Progenitor cell of endocrine pancreas (in vitro differentiated cells): ENCODE measurements around the gene MRPL55. TPM values are rescaled to one million over a fixed set of nuclear protein-coding genes. Genes with fewer than 3 reads are reported as not detected.
A peak's percentile ranks its signal among the peaks of the same experiment; 100 is the strongest.

ENCODE experiments used
- DNase-seq: peaks from one replicate; pipeline ENCODE4 v3.0.0; 2021; ENCODE audit warnings: low spot score; ENCODE audit not compliant: unreplicated experiment
- H3K27ac Mint-ChIP-seq: 2 replicates; pipeline ENCODE4 v1.8.0; 2021; ENCODE audit warnings: mild to moderate bottlenecking, moderate library complexity, mixed read lengths
- H3K27me3 Mint-ChIP-seq: 2 replicates; pipeline ENCODE4 v1.8.0; 2021; ENCODE audit warnings: mixed read lengths
- H3K36me3 Mint-ChIP-seq: 2 replicates; pipeline ENCODE4 v1.8.0; 2022; ENCODE audit warnings: mixed read lengths; ENCODE audit not compliant: insufficient read depth
- H3K4me1 Mint-ChIP-seq: 2 replicates; pipeline ENCODE4 v1.8.0; 2021; ENCODE audit warnings: low read depth, mixed read lengths
- H3K4me3 Mint-ChIP-seq: 2 replicates; pipeline ENCODE4 v1.8.0; 2021; ENCODE audit warnings: low read depth, mild to moderate bottlenecking, moderate library complexity, mixed read lengths
- H3K9me3 Mint-ChIP-seq: 2 replicates; pipeline ENCODE4 v1.8.0; 2021; ENCODE audit warnings: low read depth, mixed read lengths
- total RNA-seq: library from RNA; stranded (reverse); gene quantifications from 2 replicates; pipeline ENCODE4 v1.2.1, GENCODE V29; 2021
- TF ChIP-seq, protein P1 (sequence below): fragments of 200-600 bp; sonication (generic); IDR thresholded peaks from one replicate; pipeline ENCODE4 v1.5.0; 2021; ENCODE audit warnings: antibody characterized with exemption, mild to moderate bottlenecking; ENCODE audit not compliant: unreplicated experiment

The MRPL55 gene
- total RNA-seq, 1 donor from 2014 or later, result 50.3 TPM

DNA sequence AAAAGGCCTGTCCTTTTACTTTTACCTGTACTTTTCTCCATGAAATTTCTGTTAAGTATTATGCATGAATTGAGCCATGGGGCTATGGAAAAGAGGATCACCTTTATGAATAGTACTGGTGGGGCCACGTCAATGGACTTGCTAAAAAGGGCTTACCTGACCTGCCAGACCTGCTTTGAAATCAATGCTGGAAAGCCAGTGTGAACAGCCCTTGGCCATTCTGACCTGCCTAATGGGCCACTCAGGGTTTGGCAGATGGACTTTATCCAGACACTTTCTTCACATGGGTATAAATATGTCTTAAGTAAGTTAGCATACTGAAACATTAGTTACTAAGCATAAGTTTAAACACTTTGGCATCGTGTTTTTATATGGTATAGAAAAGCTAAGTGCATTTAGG, 22.7 kb upstream of the MRPL55 start:
- peaks cover 35% of the 10 kb centered on the region for H3K27me3 Mint-ChIP-seq
- H3K36me3 Mint-ChIP-seq, result no peaks in the 10 kb centered on the region
- DNase-seq, result no peak
- no peak overlapping the region for H3K4me3 Mint-ChIP-seq
- H3K4me1 Mint-ChIP-seq, result peaks cover 6% of the 10 kb centered on the region
- H3K9me3 Mint-ChIP-seq, result no peaks in the 10 kb centered on the region
- TF ChIP-seq, protein P1, sequence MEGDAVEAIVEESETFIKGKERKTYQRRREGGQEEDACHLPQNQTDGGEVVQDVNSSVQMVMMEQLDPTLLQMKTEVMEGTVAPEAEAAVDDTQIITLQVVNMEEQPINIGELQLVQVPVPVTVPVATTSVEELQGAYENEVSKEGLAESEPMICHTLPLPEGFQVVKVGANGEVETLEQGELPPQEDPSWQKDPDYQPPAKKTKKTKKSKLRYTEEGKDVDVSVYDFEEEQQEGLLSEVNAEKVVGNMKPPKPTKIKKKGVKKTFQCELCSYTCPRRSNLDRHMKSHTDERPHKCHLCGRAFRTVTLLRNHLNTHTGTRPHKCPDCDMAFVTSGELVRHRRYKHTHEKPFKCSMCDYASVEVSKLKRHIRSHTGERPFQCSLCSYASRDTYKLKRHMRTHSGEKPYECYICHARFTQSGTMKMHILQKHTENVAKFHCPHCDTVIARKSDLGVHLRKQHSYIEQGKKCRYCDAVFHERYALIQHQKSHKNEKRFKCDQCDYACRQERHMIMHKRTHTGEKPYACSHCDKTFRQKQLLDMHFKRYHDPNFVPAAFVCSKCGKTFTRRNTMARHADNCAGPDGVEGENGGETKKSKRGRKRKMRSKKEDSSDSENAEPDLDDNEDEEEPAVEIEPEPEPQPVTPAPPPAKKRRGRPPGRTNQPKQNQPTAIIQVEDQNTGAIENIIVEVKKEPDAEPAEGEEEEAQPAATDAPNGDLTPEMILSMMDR, result no peak
- peak overlapping the region; percentile 91 for H3K27ac Mint-ChIP-seq

DNA sequence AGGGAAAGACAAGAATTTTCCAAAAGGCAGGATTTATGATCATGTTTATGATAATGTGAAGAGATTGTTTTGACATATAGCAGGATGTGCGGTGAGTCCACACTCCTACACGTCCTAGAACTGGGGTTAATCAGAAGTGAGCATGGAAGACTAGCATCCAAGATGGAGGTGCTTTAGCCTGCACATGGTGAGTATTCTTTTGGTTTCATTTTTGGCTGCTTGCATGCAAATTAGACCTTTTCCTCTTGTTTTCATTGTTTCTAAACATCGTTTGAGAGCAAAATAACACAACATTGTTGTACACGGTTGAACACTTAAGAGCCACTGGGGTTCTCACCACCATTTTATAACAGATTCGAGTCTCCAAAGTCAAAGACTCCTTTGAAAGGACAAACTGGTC, 16.1 kb upstream of the MRPL55 start:
- Mint-ChIP-seq H3K9me3 (no peaks in the 10 kb centered on the region), H3K36me3 (no peaks in the 10 kb centered on the region), H3K4me1 (peaks cover 10% of the 10 kb centered on the region), H3K4me3 (no peak overlapping the region), H3K27me3 (peaks cover 3% of the 10 kb centered on the region), H3K27ac (no peak overlapping the region)
- TF ChIP-seq, protein P1, result no peak
- DNase-seq, result no peak

DNA sequence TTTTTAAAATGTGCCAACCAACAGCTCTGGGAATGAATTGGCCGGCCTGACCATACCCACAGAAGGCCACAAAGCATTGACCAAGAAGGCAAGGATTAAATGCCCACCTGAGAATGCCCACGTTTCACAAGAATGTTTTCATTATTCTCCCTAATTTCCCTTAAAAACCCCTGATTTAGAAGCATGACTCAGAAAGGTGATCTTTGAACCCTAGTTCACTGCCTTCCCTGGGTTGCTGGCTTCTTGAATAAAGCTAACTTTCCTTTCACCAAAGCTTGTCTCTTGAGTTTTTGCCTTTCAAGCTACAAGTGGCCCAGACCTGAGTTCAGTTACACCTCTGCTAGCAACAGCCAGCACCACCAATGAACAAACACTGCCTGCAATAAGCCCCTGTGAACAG, 14.4 kb upstream of the MRPL55 start:
- H3K27me3 Mint-ChIP-seq, result peaks cover 3% of the 10 kb centered on the region
- H3K4me1 Mint-ChIP-seq, result peaks cover 10% of the 10 kb centered on the region
- no peaks in the 10 kb centered on the region for H3K36me3 Mint-ChIP-seq
- H3K9me3 Mint-ChIP-seq, result peaks cover 11% of the 10 kb centered on the region
- H3K4me3 Mint-ChIP-seq, result no peak overlapping the region
- H3K27ac Mint-ChIP-seq, result peak overlapping the region; percentile 74
- DNase-seq, result no peak
- TF ChIP-seq, protein P1, result no peak

DNA sequence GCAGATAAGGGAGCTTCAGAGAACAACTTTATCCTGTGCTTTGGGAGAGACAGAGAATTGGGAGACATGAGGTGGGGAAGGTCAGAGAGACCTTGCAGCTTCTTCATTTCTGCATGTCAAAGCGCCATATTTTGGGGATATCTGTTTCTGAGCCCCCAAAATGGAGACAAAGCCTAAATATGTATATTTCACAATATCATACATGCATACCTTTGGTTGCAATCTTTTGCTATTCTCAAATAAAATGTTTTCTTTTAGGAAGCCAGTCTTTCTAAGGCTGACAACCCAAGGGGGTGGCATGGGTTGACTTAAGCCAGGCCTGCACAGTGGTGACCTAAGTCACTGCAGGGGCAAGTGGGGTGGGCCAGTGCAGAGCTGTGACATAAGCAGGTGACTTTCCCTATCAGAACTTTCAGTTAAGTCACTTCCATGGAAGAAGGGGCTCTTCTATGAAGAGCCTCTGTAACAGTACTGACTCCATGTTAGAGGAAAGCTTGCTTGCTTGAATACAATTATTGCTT, 13.9 kb upstream of the MRPL55 start:
- TF ChIP-seq, protein P1, result no peak
- H3K27me3 Mint-ChIP-seq, result peaks cover 3% of the 10 kb centered on the region
- H3K36me3 Mint-ChIP-seq, result peaks cover 2% of the 10 kb centered on the region
- peaks cover 10% of the 10 kb centered on the region for H3K4me1 Mint-ChIP-seq
- H3K27ac Mint-ChIP-seq, result no peak overlapping the region
- peaks cover 13% of the 10 kb centered on the region for H3K9me3 Mint-ChIP-seq
- H3K4me3 Mint-ChIP-seq, result no peak overlapping the region
- no peak for DNase-seq

DNA sequence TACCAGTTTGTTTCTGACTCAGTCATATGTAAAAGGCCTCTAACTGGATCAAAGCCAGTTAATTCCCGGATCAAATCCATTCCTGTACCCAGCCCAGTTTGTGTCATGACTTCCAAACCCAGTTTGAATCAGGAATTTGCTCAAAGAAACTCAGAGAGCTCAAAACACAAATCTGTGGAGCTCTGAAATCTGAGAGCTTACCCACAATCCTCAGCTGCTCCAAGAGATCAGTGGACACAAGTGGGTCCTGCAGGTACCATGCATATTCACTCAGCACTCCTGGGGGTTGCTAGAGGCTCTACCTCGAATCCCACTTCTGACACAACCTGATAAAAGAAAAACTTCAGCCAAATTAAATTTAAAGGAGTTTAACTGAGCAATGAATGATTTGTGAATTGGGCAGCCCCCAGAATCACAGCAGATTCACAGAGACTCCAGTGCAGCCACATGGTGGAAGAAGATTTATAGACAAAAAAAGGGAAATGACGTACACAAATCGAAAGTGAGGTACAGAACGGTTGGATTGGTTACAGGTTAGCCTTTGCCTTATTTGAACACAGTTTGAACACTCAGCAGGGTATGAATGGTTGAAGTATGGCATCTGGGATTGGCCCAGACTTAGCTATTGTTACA, 11.9 kb upstream of the MRPL55 start:
- Mint-ChIP-seq H3K4me1 (peaks cover 10% of the 10 kb centered on the region), H3K36me3 (peaks cover 4% of the 10 kb centered on the region), H3K4me3 (no peak overlapping the region), H3K27me3 (no peaks in the 10 kb centered on the region), H3K9me3 (peaks cover 15% of the 10 kb centered on the region), H3K27ac (no peak overlapping the region)
- no peak for DNase-seq
- TF ChIP-seq, protein P1, result no peak
